OCI-LY7 (cell line): ENCODE data around the gene KRTAP4-6. TPM values are rescaled to one million over a fixed set of nuclear protein-coding genes. Genes with fewer than 3 reads are reported as not detected.
"Not testable (repeated sequence)": the region's sequence is repeated elsewhere in the genome, so short reads cannot be mapped to it uniquely, and the experiment has no call there.

Experiments used
- Bru-seq: library from RNA; stranded (reverse); fragments of 400-500 nt; gene quantifications from one replicate; lab custom pipeline; 2021; lab: Mats Ljungman, UMichigan
- BruChase-seq, 2 experiments: library from RNA; stranded (reverse); fragments of 400-500 nt; gene quantifications; one replicate each; lab custom pipeline; 2021; lab: Mats Ljungman, UMichigan
- BruUV-seq: library from RNA; stranded (reverse); fragments of 400-500 nt; replicated peaks from 2 replicates; lab custom pipeline; 2021; lab: Mats Ljungman, UMichigan
- CTCF ChIA-PET: fragments of 300-600 bp; sonication (Branson Sonifier 250); formaldehyde crosslinking; loops from one replicate; lab custom pipeline; 2022; ENCODE audit warnings: antibody characterized with exemption; ENCODE audit not compliant: unreplicated experiment; lab: Charles Lee
- POLR2A ChIA-PET: fragments of 300-600 bp; sonication (Branson Sonifier 250); formaldehyde crosslinking; loops from one replicate; lab custom pipeline; 2022; ENCODE audit warnings: antibody characterized with exemption; lab: Charles Lee
- DNase-seq: peaks from one replicate; pipeline ENCODE4 v3.0.0-alpha.2; 2015; ENCODE audit warnings: low spot score
- H2AFZ ChIP-seq: fragments of 200-600 bp; sonication (generic), shearing (Covaris generic); 2 replicates; pipeline ENCODE4 v1.6.1; 2014; ENCODE audit warnings: mild to moderate bottlenecking, antibody characterized with exemption, low read length, moderate library complexity
- H3K27ac ChIP-seq: fragments of 200-600 bp; sonication (generic); 2 replicates; pipeline ENCODE4 v1.5.1; 2014; ENCODE audit warnings: mixed run types, low read depth, mild to moderate bottlenecking, moderate library complexity, low read length, inconsistent platforms; ENCODE audit not compliant: poor library complexity, severe bottlenecking
- H3K36me3 ChIP-seq: fragments of 200-600 bp; sonication (generic); 2 replicates; pipeline ENCODE4 v1.6.1; 2014; ENCODE audit warnings: mild to moderate bottlenecking, antibody characterized with exemption, low read length, moderate library complexity, mixed read lengths; ENCODE audit not compliant: insufficient read depth
- H3K4me1 ChIP-seq: fragments of 200-600 bp; sonication (generic); 2 replicates; pipeline ENCODE4 v1.5.1; 2014; ENCODE audit warnings: mild to moderate bottlenecking, low read length; ENCODE audit not compliant: insufficient read depth, poor library complexity, severe bottlenecking
- H3K4me2 ChIP-seq: fragments of 200-600 bp; sonication (generic); 2 replicates; pipeline ENCODE4 v1.6.1; 2014; ENCODE audit warnings: mild to moderate bottlenecking, low read length
- H3K4me3 ChIP-seq: fragments of 200-600 bp; sonication (generic); 2 replicates; pipeline ENCODE4 v1.5.1; 2014; ENCODE audit warnings: mild to moderate bottlenecking, low read depth, low read length; ENCODE audit not compliant: poor library complexity, severe bottlenecking
- H3K79me2 ChIP-seq: fragments of 200-600 bp; sonication (generic); 2 replicates; pipeline ENCODE4 v1.6.1; 2016; ENCODE audit warnings: low read depth, mild to moderate bottlenecking, low read length, moderate library complexity, mixed read lengths; ENCODE audit not compliant: insufficient read depth
- H3K9me2 ChIP-seq: fragments of 200-600 bp; sonication (generic); 2 replicates; pipeline ENCODE4 v1.6.1; 2016; ENCODE audit warnings: mild to moderate bottlenecking, low read length, mixed read lengths; ENCODE audit not compliant: insufficient read depth
- H3K9me3 ChIP-seq: fragments of 200-600 bp; sonication (generic); 2 replicates; pipeline ENCODE4 v1.6.1; 2014; ENCODE audit warnings: mild to moderate bottlenecking, mixed run types, low read length, mixed read lengths
- H4K20me1 ChIP-seq: fragments of 200-600 bp; sonication (generic); 2 replicates; pipeline ENCODE4 v1.6.1; 2014; ENCODE audit warnings: mild to moderate bottlenecking, antibody characterized with exemption, low read length, moderate library complexity, mixed read lengths; ENCODE audit not compliant: insufficient read depth
- CTCF ChIP-seq: fragments of 200-600 bp; sonication (generic); conservative IDR thresholded peaks from 2 replicates; pipeline ENCODE4 v1.5.1; 2014; ENCODE audit warnings: mild to moderate bottlenecking, antibody characterized with exemption, low read length, moderate library complexity, mixed read lengths
- EZH2phosphoT487 ChIP-seq: fragments of 200-600 bp; sonication (generic); IDR thresholded peaks from 2 replicates; pipeline ENCODE4 v1.6.1; 2018; ENCODE audit warnings: low read depth, borderline replicate concordance, mild to moderate bottlenecking, mixed run types, antibody characterized with exemption, low read length, moderate library complexity, mixed read lengths
- intact Hi-C: fragments of 100-400 bp; cut with micrococcal nuclease; formaldehyde crosslinking; loops from one replicate; pipeline ENCODE4 v1.10.0; 2022; ENCODE audit not compliant: unreplicated experiment
- long read RNA-seq: library from polyadenylated mRNA; stranded (forward); transcript quantifications from one replicate; pipeline ENCODE4 v2.0.0, GENCODE V29; 2022
- total RNA-seq, 2 experiments: library from RNA; depleted of rRNA in 1 of 2; stranded (reverse); fragments of >200 nt in 1 of 2; shearing (Covaris generic) in 1 of 2; gene quantifications; 2 replicates each; pipeline ENCODE4 v1.2.3, GENCODE V29; 2014 to 2022

KRTAP4-6 gene
- total RNA-seq (2014; rRNA removed; shearing (Covaris generic)) (not detected in 2 replicates), total RNA-seq (2022) (not detected in 2 replicates), Bru-seq, nascent RNA (not detected), BruChase-seq, experiment 1, labeled RNA remaining after a 6-hour chase (not detected), BruChase-seq, experiment 2, labeled RNA remaining after a 2-hour chase (not detected)
- long read RNA-seq: 0 reads

GRCh38 chr17:41140360-41141131 lies at the start of gene KRTAP4-6:
KRTAP4-6 (minus strand) TSS chr17:41140544; CDS start chr17:41140487, 57 bp downstream.
- no peak within 1 kb of the TSS for H2AFZ ChIP-seq
- H4K20me1 ChIP-seq: no peaks in the 10 kb centered on the region
- H3K9me3 ChIP-seq: peaks cover 7% of the 10 kb centered on the region; the same call in 1 of the 2 replicates
- ChIA-PET CTCF (no interaction called here), POLR2A (no interaction called here)
- H3K4me2 ChIP-seq: no peak within 1 kb of the TSS
- H3K36me3 ChIP-seq: no peaks in the 10 kb centered on the region
- no peaks in the 10 kb centered on the region for H3K9me2 ChIP-seq
- intact Hi-C loops: no loop called here
- BruUV-seq: no TSS peak
- H3K79me2 ChIP-seq: no peaks in the 10 kb centered on the region
- no peaks in the 10 kb centered on the region for H3K4me1 ChIP-seq
- no peak within 1 kb of the TSS for H3K27ac ChIP-seq
- no peak within 1 kb of the TSS for H3K4me3 ChIP-seq
- TF ChIP-seq CTCF (no peak), EZH2phosphoT487 (no peak)
- no peak for DNase-seq

GRCh38 chr17:41189837-41190318 lies 49.5 kb upstream of the KRTAP4-6 start, which contains the start of gene KRTAP9-1:
KRTAP9-1 (plus strand) TSS chr17:41189887; CDS start chr17:41189887, 0 bp downstream.
- POLR2A ChIA-PET, BruUV-seq, H3K27ac ChIP-seq, H3K9me3 ChIP-seq, H3K79me2 ChIP-seq, H3K4me3 ChIP-seq, H3K4me2 ChIP-seq, CTCF ChIA-PET, DNase-seq, H3K9me2 ChIP-seq, H3K36me3 ChIP-seq, H4K20me1 ChIP-seq, intact Hi-C loops, H2AFZ ChIP-seq, H3K4me1 ChIP-seq: not testable (repeated sequence)

- H3K4me1 ChIP-seq: no peaks in the 10 kb centered on the region
- H3K9me3 ChIP-seq: no peaks in the 10 kb centered on the region
- intact Hi-C loops: no loop called here
- no peaks in the 10 kb centered on the region for H3K9me2 ChIP-seq
- no peak overlapping the region for H3K4me3 ChIP-seq
- H3K27ac ChIP-seq: no peak overlapping the region
- no peak overlapping the region for H3K4me2 ChIP-seq
- TF ChIP-seq EZH2phosphoT487 (no peak), CTCF (no peak)
- H2AFZ ChIP-seq: no peak overlapping the region
- CTCF ChIA-PET: no interaction called here
- H4K20me1 ChIP-seq: no peaks in the 10 kb centered on the region
- POLR2A ChIA-PET: no interaction called here
- no peaks in the 10 kb centered on the region for H3K36me3 ChIP-seq
- H3K79me2 ChIP-seq: no peaks in the 10 kb centered on the region
- no peak for DNase-seq
- BruUV-seq: no TSS peak
Observed at GRCh38 chr17:41186872-41187271, 46.5 kb upstream of the KRTAP4-6 start.
